ENCODE data around the gene TRPM2.

The TRPM2 gene

GRCh38 chr21:44429894-44430293 is 76.5 kb downstream of the TRPM2 start:
- DNase-seq (ENCODE audit: low read depth, low spot score): no peak

GRCh38 chr21:44431300-44431699 is 77.9 kb downstream of the TRPM2 start:
- no peak for DNase-seq (ENCODE audit: low read depth, low spot score)

DNA sequence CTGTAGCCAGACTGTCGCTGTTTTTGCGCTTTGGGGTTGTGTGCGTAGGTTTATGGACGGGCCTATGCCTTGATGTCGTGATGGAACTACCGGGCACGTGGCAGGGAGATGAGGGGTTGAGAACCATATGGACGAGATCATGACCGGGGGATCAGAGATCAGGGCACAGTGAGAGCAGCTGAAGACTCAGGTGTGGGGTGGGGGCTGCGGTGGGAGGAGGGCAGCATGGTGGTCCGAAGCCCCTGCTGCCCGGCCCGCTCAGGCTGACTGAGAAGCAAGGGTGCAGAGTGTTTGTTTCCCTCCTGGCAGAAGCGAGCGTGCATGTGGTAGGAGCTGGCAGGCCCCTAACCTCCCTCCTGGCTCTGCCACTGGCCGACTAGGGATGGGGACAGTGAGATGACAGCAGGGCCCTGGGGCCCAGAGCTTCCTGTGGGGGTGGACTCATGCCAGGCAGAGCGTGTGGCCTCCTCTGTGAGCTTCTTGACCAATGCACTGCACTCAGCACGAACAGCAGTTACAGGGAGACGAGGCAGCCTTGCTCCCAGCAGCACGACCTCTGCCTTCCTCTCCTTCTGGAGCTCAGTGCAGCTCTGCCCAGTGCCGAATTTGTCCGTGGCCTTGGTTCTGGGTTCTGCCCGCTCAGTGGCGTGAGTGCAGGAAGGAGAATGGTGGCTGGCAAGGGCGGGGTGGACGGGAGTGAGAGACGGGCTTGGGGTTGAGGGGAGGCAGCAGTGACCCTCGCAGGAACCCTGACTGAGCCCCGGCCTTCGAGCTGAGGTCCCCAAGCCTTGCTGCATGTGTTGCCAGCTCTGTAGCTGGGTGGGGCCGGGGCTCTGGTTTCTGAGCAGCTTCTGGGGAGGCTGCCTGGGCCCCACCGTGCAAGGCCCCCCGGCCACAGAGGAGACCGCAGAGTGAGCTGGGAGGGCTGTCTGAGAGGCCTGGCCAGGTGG is 79.7 kb downstream of the TRPM2 start:
- DNase-seq (ENCODE audit: low read depth, low spot score): no peak

DNA sequence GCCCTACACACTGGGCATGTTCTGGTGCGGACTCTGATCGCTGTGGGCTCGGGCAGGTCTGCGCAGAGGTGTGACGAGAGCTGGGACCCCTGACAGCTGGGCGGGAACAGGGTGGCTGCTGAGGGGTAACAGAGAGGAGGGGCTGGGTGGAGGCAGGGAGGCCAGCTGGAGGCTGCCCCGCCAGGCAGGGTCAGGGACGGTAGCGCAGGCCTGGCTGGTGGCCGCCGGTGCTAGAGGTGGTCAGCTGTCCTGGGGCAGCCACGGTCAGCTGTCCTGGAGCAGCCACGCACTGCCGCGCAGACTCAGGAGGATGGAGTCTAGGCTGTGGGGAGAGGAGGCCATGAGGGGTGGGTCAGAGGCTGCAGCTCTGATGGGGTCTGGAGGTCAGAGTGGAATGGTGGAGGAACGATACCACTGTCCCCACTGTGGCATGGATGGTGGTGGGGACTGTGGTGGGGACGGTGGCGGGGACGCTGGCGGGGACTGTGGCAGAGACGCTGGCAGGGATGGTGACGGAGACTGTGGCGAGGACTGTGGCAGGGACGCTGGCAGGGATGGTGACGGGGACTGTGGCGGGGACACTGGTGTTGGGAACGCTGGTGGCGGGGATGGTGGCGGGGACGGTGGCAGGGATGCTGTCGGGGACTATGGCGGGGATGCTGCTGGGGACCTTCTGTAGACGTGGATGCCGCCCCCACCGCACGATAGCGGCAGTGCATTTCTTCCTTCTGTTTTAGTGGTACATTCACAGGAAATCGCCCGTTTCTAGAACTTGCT is 80.6 kb downstream of the TRPM2 start:
- no peak for DNase-seq (ENCODE audit: low read depth, low spot score)

GRCh38 chr21:44434568-44434925 is 81.1 kb downstream of the TRPM2 start:
- no peak for DNase-seq (ENCODE audit: low read depth, low spot score)

- DNase-seq (ENCODE audit: low read depth, low spot score): no peak
These were observed 81.7 kb downstream of the TRPM2 start for GRCh38 chr21:44434936-44435635.

- DNase-seq (ENCODE audit: low read depth, low spot score): no peak
These were observed 82.7 kb downstream of the TRPM2 start for GRCh38 chr21:44436111-44436611.

DNA sequence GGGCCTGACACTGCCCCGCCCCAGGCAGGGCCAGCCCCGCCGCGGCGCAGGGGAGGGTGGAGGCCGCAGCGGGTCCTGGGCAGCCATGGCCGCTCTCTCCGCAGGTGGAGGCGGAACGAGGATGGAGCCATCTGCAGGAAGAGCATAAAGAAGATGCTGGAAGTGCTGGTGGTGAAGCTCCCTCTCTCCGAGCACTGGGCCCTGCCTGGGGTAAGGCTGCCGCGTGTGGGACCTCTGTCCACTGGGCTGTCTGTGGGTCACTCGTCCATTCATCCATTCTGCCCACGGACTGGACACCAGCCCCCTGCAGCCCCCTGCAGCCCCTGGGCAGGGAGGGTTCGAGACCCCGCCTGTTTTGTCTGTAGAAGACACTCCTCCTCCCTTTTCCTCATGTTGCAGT is 83.5 kb downstream of the TRPM2 start:
- DNase-seq (ENCODE audit: low read depth, low spot score): no peak

DNA sequence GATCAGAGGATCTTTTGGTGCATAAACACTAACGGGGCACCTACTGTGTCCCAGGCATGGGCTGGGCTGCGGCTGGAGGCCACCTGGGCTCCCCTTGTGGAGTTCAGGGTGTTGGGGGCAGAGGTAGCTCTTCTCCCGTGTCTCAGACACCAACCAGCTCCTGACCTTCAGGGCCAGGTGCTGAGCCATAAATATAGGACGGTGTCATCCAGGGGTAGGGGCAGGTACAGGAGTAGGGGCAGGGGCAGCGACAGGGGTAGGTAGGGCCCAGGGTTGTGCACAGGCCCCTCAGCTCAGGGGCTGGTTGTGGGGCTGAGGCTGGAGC is 83.9 kb downstream of the TRPM2 start:
- DNase-seq (ENCODE audit: low read depth, low spot score): no peak

GRCh38 chr21:44437696-44438431 is 84.4 kb downstream of the TRPM2 start:
- DNase-seq (ENCODE audit: low read depth, low spot score): no peak

GRCh38 chr21:44438531-44439210 is 85.2 kb downstream of the TRPM2 start:
- no peak for DNase-seq (ENCODE audit: low read depth, low spot score)

GRCh38 chr21:44439211-44439600 is 85.8 kb downstream of the TRPM2 start:
- no peak for DNase-seq (ENCODE audit: low read depth, low spot score)

GRCh38 chr21:44440241-44441040 is 87.0 kb downstream of the TRPM2 start:
- no peak for DNase-seq (ENCODE audit: low read depth, low spot score)

DNA sequence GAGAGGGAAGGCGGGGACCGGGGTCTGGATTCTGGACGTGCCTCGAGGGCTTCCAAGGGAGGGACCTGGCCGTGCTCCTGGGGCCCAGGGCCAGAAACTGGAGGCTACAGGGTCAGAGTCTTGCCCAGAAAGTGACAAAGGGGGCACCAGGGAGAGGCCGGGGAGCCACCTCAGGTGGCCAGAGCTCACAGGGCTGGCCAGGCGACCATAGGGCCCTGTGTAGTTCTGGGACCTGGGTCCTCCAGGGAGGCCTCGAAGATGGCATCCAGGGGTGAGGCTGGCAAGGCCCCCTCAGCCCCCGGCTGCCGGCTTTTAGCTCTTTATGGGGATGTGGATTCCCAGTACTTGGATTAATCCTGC is 87.6 kb downstream of the TRPM2 start:
- no peak for DNase-seq (ENCODE audit: low read depth, low spot score)

DNA sequence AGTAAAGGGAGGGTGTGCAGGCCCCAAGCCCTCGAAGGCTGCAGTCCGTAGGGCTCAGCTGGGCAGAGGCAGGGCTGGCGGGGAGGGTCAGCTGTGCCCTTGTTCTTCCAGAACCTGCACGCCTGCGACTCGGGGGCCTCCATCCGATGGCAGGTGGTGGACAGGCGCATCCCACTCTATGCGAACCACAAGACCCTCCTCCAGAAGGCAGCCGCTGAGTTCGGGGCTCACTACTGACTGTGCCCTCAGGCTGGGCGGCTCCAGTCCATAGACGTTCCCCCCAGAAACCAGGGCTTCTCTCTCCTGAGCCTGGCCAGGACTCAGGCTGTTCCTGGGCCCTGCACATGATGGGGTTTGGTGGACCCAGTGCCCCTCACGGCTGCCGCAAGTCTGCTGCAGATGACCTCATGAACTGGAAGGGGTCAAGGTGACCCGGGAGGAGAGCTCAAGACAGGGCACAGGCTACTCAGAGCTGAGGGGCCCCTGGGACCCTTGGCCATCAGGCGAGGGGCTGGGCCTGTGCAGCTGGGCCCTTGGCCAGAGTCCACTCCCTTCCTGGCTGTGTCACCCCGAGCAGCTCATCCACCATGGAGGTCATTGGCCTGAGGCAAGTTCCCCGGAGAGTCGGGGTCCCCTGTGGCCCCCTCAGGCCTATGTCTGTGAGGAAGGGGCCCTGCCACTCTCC is 88.3 kb downstream of the TRPM2 start:
- no peak for DNase-seq (ENCODE audit: low read depth, low spot score)

GRCh38 chr21:44442266-44443125 is 89.1 kb downstream of the TRPM2 start:
- no peak for DNase-seq (ENCODE audit: low read depth, low spot score)

DNA sequence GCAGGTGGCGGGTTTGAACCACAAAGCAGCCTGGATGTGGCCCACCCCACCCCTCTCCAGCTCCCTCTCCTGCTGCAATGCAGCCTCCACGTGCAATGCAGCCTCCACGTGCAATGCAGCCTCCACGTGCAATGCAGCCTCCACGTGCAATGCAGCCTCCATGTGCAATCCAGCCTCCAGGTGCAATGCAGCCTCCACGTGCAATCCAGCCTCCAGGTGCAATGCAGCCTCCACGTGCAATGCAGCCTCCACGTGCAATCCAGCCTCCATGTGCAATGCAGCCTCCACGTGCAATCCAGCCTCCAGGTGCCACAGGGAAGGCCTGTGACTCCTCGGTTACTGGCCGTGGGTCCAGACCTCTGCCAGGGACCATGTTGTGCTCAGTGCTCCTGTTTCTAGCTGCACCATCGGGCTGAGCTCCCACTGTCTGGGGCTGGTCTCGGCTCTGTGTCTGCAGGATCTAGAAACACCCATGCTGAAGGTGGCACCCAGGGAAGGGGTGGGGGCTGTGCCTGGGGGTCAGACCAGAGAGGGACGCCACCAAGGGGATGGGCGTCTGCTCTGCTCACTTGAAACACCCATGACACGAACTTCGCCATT is 90.0 kb downstream of the TRPM2 start:
- no peak for DNase-seq (ENCODE audit: low read depth, low spot score)

GRCh38 chr21:44443891-44444285 is 90.5 kb downstream of the TRPM2 start:
- no peak for DNase-seq (ENCODE audit: low read depth, low spot score)
